Lung (tissue), 12 donors: ENCODE results near the gene CKB. TPM values are rescaled to one million over a fixed set of nuclear protein-coding genes. Genes with fewer than 3 reads are reported as not detected.
A peak's percentile ranks its signal among the peaks of the same experiment; 100 is the strongest.

Experiments used
- ATAC-seq: fragments of 200-7000 bp; cut with Tn5 transposase; one replicate; pipeline ENCODE4 v1.9.1; 2020; ENCODE audit warnings: moderate number of reproducible peaks; ENCODE audit not compliant: insufficient read depth, low FRiP score
- DNase-seq, 3 donors: peaks; one replicate each; pipeline ENCODE4 v3.0.0-alpha.2; 2013 to 2017
- H3K27ac ChIP-seq, 2 donors: one replicate each; pipeline ENCODE4 v1.5.1; 2013; ENCODE audit warnings: mild to moderate bottlenecking in 2 of 2, moderate library complexity in 2 of 2, control low read depth in 1 of 2, inconsistent platforms in 1 of 2, low read depth in 1 of 2, low read length in 1 of 2
- H3K27me3 ChIP-seq, 3 donors: one replicate each; pipeline ENCODE4 v1.5.1; 2013; ENCODE audit warnings: low read length in 2 of 3; ENCODE audit not compliant: control insufficient read depth in 3 of 3, insufficient read depth in 3 of 3
- H3K36me3 ChIP-seq, 4 donors: one replicate each; pipeline ENCODE4 v1.5.1; 2013; ENCODE audit warnings: low read length in 4 of 4, mild to moderate bottlenecking in 1 of 4, moderate library complexity in 1 of 4; ENCODE audit not compliant: control insufficient read depth in 4 of 4, insufficient read depth in 4 of 4
- H3K4me1 ChIP-seq, 5 donors: one replicate each; pipeline ENCODE4 v1.5.1; 2013; ENCODE audit warnings: low read length in 5 of 5, mild to moderate bottlenecking in 2 of 5, moderate library complexity in 1 of 5; ENCODE audit not compliant: control insufficient read depth in 5 of 5, insufficient read depth in 5 of 5
- H3K4me3 ChIP-seq: one replicate; pipeline ENCODE4 v1.5.1; 2013; ENCODE audit warnings: mild to moderate bottlenecking, control low read depth, moderate library complexity
- H3K9ac ChIP-seq, 2 donors: one replicate each; pipeline ENCODE4 v1.5.1; 2013; ENCODE audit warnings: low read length in 2 of 2, control low read depth in 1 of 2; ENCODE audit not compliant: insufficient read depth in 1 of 2
- H3K9me3 ChIP-seq, 4 donors: one replicate each; pipeline ENCODE4 v1.5.1; 2013; ENCODE audit warnings: low read length in 3 of 4, mild to moderate bottlenecking in 1 of 4, moderate library complexity in 1 of 4; ENCODE audit not compliant: control insufficient read depth in 4 of 4, insufficient read depth in 3 of 4
- CTCF ChIP-seq: IDR thresholded peaks from 2 replicates; pipeline ENCODE4 v1.5.1; 2012; ENCODE audit warnings: mild to moderate bottlenecking; ENCODE audit errors: control extremely low read depth, extremely low read depth
- WGBS, 2 donors: extraction: QIAGEN DNeasy Blood & Tissue Kit; methylation state at CpG; one replicate each; pipeline ENCODE4 v1.1.7; 2013; 5-methylcytosine and 5-hydroxymethylcytosine counted together
- polyA plus RNA-seq, 2 donors: library from polyadenylated mRNA; stranded (reverse); fragments of 200-250 nt; gene quantifications; one replicate each; pipeline ENCODE4 v1.2.1, GENCODE V29; 2013
- total RNA-seq, 2 donors: library from RNA; depleted of rRNA in 1 of 2; stranded (reverse); fragments of >200 nt in 1 of 2; gene quantifications; one replicate each; pipeline ENCODE4 v1.2.1, GENCODE V29; 2014 to 2021
- donor health status: control.
- donor health status: control.
- donor health status: Bipolar disorder and iron deficiency.
- donor health status: healthy.
- donor health status: DM: yes; HTN: yes; CAD: no.

The CKB gene
- total and polyA plus RNA-seq, 4 donors = 111 to 356 (median 277) TPM

GRCh38 chr14:103510724-103511693 is 11.6 kb downstream of the CKB start:
- Histone ChIP-seq H3K27me3 (no peaks in the 10 kb centered on the region), H3K27ac (no peak overlapping the region), H3K4me1 (peaks cover 0 to 9% (median 4%) of the 10 kb centered on the region in 5 donors), H3K9ac (no peak overlapping the region), H3K36me3 (peaks cover 0 to 17% (median 7%) of the 10 kb centered on the region in 4 donors), H3K4me3 (no peak overlapping the region), H3K9me3 (no peaks in the 10 kb centered on the region)
- TF ChIP-seq CTCF = no peak
- 83 to 94% methylated on average over 26 of the region's 26 CpGs for WGBS, 2 donors
- DNase-seq (no peak), ATAC-seq (no peak)

GRCh38 chr14:103509864-103510723 is 12.5 kb downstream of the CKB start:
- TF ChIP-seq CTCF = no peak
- 94 to 95% methylated on average over 11 of the region's 11 CpGs for WGBS, 2 donors
- H3K27me3 ChIP-seq = no peaks in the 10 kb centered on the region
- H3K4me1 ChIP-seq = peaks cover 0 to 9% (median 4%) of the 10 kb centered on the region in 5 donors
- no peak overlapping the region for H3K4me3 ChIP-seq
- no peak overlapping the region for H3K27ac ChIP-seq
- DNase-seq (no peak), ATAC-seq (no peak)
- H3K36me3 ChIP-seq = peaks cover 0 to 22% (median 11%) of the 10 kb centered on the region in 4 donors
- no peak overlapping the region for H3K9ac ChIP-seq
- no peaks in the 10 kb centered on the region for H3K9me3 ChIP-seq

GRCh38 chr14:103508521-103509329 is 13.9 kb downstream of the CKB start:
- Histone ChIP-seq H3K9me3 (no peaks in the 10 kb centered on the region), H3K9ac (no peak overlapping the region), H3K27ac (peak overlapping the region in 1 of 2 donors; percentile 32), H3K27me3 (no peaks in the 10 kb centered on the region), H3K4me3 (no peak overlapping the region), H3K36me3 (peaks cover 0 to 31% (median 20%) of the 10 kb centered on the region in 4 donors), H3K4me1 (peaks cover 0 to 9% (median 4%) of the 10 kb centered on the region in 5 donors)
- DNase-seq = no peak
- WGBS, 2 donors = 77 to 88% methylated on average over 16 of the region's 16 CpGs
- no peak for ATAC-seq
- no peak for TF ChIP-seq CTCF
